H1 (cell line): Measurements from ENCODE around the gene FGF18. TPM values are rescaled to one million over a fixed set of nuclear protein-coding genes. Genes with fewer than 3 reads are reported as not detected.

ENCODE experiments used
- CHD7 ChIP-seq: fragments of 300-600 bp; sonication (generic); IDR thresholded peaks from 2 replicates; pipeline ENCODE4 v1.7.1; 2012; ENCODE audit warnings: low read length, moderate library complexity, mild to moderate bottlenecking, inconsistent platforms; ENCODE audit not compliant: insufficient replicate concordance
- FOSL1 ChIP-seq: IDR thresholded peaks from 2 replicates; pipeline ENCODE4 v1.6.1; 2011; ENCODE audit warnings: mild to moderate bottlenecking, low read depth, low read length, moderate library complexity; ENCODE audit not compliant: insufficient read depth
- GABPA ChIP-seq: IDR thresholded peaks from 2 replicates; pipeline ENCODE4 v1.6.1; 2011; ENCODE audit warnings: mild to moderate bottlenecking, low read length, moderate library complexity, borderline replicate concordance; ENCODE audit not compliant: insufficient read depth
- HDAC2 ChIP-seq, 2 experiments: fragments of 300-600 bp in 1 of 2; sonication (generic) in 1 of 2; IDR thresholded peaks; 2 replicates each; pipeline ENCODE4 v1.6.1; 2011 to 2012; ENCODE audit warnings: low read depth in 2 of 2, low read length in 2 of 2, mild to moderate bottlenecking in 2 of 2, moderate library complexity in 2 of 2, borderline replicate concordance in 1 of 2, inconsistent platforms in 1 of 2
- HDAC6 ChIP-seq: IDR thresholded peaks from one replicate; pipeline ENCODE4 v1.7.1; 2012; ENCODE audit warnings: low read depth, mild to moderate bottlenecking, inconsistent platforms, low read length, moderate library complexity
- POLR2A ChIP-seq, 2 experiments: IDR thresholded peaks; 1 replicate in 1 of 2; 2 replicates in 1 of 2; pipeline ENCODE4 v1.6.1; 2011; ENCODE audit warnings: low read depth in 2 of 2, low read length in 2 of 2, mild to moderate bottlenecking in 2 of 2; ENCODE audit errors: control extremely low read depth in 1 of 2
- POU5F1 ChIP-seq: IDR thresholded peaks from 2 replicates; pipeline ENCODE4 v1.6.1; 2011; ENCODE audit warnings: low read depth, mild to moderate bottlenecking, low read length, moderate library complexity
- TEAD4 ChIP-seq: IDR thresholded peaks from 2 replicates; pipeline ENCODE4 v1.6.1; 2012; ENCODE audit warnings: low read depth, low read length, inconsistent platforms, mixed read lengths
- ZNF274 ChIP-seq: IDR thresholded peaks from 2 replicates; pipeline ENCODE4 v1.7.0; 2012; ENCODE audit warnings: low read length, borderline replicate concordance; ENCODE audit errors: extremely low read depth
- polyA plus RNA-seq, 7 experiments: library from polyadenylated mRNA; depleted of rRNA in 3 of 7; stranded (reverse) in 5 of 7; unstranded in 2 of 7; fragments of >200 nt in 5 of 7; fragments of 200-250 nt in 2 of 7; gene quantifications; 1 replicate in 5 of 7; 2 replicates in 1 of 7; 4 replicates in 1 of 7; pipeline versions ENCODE4 v1.2.1 to v1.2.3, GENCODE V29; 2011 to 2013; ENCODE audit warnings: missing spikeins in 2 of 7, mixed read lengths in 2 of 7
- total RNA-seq: library from RNA; stranded (reverse); fragmentation: NEBNext Ultra II Directional; extraction: Animal tissue kit (Norgen Biotek cat#: 25700); gene quantifications from 2 replicates; pipeline ENCODE4 v1.2.1, GENCODE V29; 2021

The FGF18 gene
- total and polyA plus RNA-seq, 2 of the 8 experiments (the other 6 are each of a cell fraction or from before 2014, with no cell fraction given): 0.54 to 1.3 TPM

GRCh38 chr5:171450423-171451331, 31.2 kb downstream of the FGF18 start (continued):
- TF ChIP-seq CHD7 (no peak), POU5F1 (no peak), ZNF274 (no peak), TEAD4 (no peak), GABPA (no peak), HDAC2 (IDR thresholded peaks at IDR 0.05; ENCODE audit: borderline replicate concordance in 1 of 2, low read depth in 2 of 2, low read length in 2 of 2) (peak in 1 of 2 experiments; percentile 74; a peak in 1 of 4 replicates), POLR2A (IDR thresholded peaks at IDR 0.05; ENCODE audit: control extremely low read depth in 1 of 2, low read depth in 2 of 2, low read length in 2 of 2) (0 out of 3 replicates have a peak, but pooled peaks of 1 of the 2 experiments have one; percentile 18), HDAC6 (no peak), FOSL1 (no peak)
